Measurements from ENCODE around the gene SH3RF3.
"Not testable (repeated sequence)": the region's sequence is repeated elsewhere in the genome, so short reads cannot be mapped to it uniquely, and the experiment has no call there.

Gene SH3RF3

GRCh38 chr2:109120166-109120565, 8.8 kb upstream of the SH3RF3 start:
- DNase-seq: no peak

DNA sequence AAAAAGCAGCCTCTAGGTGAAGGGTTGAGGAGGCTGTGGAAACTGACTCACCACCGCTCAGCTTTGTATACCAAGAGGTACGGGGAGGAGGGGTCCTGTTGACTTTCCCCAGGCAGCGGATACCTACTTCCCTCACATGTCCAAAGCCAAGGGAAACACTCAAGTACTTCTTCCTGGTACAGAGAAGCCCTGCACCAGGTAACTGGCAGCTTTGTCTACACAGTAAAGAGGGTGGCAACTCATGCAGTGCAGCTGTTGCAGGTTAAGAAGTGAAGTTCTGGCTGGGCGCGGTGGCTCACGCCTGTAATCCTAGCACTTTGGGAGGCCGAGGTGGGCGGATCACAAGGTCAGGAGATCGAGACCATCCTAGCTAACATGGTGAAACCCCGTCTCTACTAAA, 8.3 kb upstream of the SH3RF3 start:
- DNase-seq: not testable (repeated sequence)

DNA sequence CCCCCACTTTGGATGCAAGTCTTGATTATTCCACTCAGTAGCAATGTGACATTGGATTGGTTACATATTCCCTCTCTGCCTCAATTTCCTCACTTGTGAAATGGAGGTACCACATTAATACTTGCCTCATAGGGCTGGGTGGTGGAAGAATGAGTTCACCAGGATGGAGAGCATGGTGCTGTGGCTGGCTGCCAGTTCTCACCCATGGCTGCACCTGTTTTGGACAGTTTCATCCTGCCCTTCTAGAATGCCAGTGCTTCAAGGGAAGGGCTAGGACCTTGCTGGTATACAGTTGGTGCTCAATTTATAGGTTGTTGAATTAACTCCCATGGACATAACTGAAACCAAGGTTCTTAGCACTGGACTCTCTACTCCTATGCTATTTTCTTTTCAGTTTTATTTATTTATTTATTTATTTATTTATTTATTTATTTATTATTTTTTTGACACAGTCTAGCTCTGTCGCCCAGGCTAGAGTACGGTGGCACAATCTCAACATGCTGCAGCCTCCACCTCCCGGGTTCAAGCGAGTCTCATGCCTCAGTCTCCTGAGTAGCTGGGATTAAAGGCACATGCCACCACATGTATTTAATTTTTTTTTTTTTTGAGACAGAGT, 5.3 kb upstream of the SH3RF3 start:
- DNase-seq: no peak

GRCh38 chr2:109124982-109125592, 3.9 kb upstream of the SH3RF3 start:
- no peak for DNase-seq

GRCh38 chr2:109125593-109126500, 3.2 kb upstream of the SH3RF3 start:
- no peak for DNase-seq

DNA sequence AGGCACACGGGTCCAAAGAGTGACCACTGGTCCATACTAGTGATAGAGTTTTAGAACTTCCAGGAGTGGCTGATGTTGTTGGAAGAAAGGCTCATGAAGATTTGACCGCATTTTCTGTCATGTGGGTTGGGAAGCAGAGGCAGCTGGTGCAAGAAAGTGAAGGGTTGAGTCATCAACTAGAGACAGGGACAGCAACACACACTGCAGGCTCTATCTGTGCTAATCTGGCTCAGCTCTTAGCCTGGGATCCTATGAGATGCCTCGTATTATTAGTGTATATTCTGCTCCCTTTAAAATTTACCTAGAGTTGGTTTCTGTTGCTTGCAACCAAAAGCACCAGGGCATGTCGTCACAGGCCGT, 2.5 kb upstream of the SH3RF3 start:
- DNase-seq: no peak

DNA sequence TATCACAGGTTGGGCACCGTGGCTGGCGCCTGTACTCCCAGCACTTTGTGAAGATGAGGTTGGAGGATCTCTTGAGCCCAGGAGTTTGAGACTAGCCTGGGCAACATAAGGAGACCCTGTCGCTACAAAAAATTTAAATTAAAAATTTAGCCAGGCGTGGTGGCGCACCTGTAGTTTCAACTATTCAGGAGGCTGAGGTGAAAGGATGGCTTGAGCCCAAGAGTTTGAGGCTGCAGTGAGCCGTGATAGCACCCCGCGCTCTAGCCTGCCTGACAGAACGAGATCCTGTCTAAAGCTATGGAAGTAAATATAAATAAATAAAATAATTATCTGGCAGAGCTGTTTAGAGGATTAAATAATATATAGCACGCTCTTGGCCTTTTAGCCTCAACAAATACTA, 1.4 kb upstream of the SH3RF3 start:
- no peak for DNase-seq

DNA sequence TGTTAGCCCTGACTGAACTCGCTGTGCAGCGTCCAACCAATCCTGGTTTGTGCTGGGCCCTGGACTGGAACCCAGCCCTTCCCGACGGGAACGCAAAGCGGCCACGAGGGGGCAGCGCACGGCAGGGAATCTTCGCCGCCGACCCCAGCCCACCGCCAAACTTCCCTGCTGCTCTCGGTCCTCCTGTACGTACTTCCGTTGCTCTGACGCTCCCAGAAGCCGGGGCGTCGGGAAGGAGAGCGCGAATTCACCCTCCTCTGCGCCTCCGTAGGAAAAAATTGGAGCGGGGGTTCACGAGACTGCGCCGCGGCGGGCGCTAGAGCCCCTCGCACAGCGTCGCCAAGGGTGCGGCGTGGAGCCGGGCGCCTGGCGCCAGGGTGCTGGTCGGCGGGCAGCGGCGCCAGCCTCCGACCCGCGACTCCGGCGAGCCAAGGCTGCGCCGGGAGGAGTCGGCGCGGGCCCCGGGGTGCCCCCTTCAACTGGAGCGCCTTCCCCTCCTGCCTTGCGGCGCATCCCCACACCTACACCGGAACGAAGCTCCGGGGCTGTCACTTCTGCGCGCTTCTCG, 873 bp upstream of the SH3RF3 start:
- peak; percentile 23 for DNase-seq

DNA sequence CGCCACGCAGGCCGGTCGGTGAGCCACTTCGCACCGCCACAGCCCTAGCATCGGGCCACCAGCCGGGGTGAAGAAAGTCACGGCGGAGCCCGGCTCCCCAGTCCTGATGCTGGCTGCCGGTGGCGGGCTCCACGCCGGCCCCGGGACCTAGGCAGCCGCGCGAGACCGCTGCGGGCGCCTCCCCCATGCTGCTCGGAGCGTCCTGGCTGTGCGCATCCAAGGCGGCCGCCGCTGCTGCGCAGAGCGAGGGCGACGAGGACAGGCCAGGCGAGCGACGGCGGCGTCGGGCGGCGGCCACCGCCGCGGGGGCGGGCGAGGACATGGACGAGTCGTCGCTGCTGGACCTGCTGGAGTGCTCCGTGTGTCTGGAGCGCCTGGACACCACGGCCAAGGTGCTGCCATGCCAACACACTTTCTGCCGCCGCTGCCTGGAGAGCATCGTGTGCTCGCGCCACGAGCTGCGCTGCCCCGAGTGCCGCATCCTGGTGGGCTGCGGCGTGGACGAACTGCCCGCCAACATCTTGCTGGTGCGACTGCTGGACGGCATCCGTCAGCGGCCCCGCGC, 433 bp downstream of the SH3RF3 start:
- DNase-seq: no peak

- no peak for DNase-seq
Observed at GRCh38 chr2:109129921-109130722, 1.1 kb downstream of the SH3RF3 start.

- DNase-seq: no peak
Observed at GRCh38 chr2:109130723-109130995, 1.7 kb downstream of the SH3RF3 start.

DNA sequence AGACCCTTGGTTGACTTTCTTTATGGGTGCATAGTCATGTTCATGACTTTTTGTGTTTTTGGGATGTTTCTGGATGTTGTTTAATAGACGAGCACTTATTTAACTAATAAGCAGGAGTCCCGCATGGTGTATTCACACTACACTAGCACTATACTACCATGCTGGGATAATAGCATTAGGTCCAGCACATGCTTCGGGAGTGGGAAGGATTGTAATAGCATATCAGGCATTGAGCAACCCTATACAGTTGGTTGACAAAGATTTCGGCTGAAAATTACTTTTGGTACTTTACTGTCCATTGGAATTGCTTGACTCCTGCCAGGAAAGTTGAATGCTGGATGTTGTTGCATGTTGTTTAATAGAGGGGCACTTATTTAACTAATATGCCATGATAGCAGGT, 2.8 kb downstream of the SH3RF3 start:
- no peak for DNase-seq

GRCh38 chr2:109132626-109133025, 3.6 kb downstream of the SH3RF3 start:
- no peak for DNase-seq

DNA sequence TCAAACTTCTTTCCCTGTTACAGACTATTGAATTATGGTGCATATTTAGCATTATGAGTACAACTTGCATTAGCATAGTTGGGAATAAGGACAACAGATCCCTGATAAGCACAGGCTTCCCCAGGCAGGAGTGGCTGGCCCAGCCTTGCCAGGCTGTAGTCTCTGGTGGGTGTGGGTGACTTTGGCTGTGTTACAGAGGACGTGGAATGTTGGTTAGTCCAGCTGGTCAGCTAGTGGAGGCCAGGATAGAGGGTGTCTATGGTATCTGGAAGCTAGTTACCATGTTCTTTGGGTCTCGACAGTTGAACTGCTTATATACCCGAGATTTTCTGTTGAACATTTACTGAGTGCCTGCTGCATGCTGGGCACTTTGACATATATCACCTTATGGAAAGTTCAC, 4.7 kb downstream of the SH3RF3 start:
- DNase-seq: no peak

DNA sequence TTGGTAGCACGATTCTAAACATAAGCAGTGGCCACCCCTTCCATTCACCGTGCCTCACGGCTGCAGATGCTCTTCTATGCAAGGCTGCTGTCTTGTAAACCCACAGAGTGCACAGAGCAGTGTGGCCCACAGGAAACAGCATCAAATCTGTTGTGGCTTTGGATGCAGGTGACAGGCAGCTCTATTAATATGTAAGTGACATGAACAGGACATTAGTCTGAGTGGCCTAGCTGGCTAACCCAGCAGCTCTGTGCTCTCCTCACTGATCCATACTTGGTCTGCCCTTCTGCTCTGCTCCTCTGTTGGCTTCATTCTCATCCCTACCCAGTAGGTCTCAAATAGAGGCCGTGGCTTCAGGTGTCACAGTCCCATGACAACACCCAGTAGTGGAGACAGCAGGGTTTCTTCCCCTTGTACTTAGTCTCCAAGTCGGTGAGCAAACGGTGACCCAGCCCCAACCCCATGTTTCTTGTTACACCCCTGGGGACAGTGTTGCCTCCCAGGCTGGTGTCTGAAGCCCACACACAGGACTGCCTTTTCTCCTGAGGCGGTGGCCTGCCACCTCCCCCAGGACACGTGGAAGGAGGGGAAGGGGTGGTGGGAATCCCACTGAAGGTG, 5.8 kb downstream of the SH3RF3 start:
- no peak for DNase-seq

GRCh38 chr2:109135359-109136197, 6.6 kb downstream of the SH3RF3 start:
- peak; percentile 48 for DNase-seq

DNA sequence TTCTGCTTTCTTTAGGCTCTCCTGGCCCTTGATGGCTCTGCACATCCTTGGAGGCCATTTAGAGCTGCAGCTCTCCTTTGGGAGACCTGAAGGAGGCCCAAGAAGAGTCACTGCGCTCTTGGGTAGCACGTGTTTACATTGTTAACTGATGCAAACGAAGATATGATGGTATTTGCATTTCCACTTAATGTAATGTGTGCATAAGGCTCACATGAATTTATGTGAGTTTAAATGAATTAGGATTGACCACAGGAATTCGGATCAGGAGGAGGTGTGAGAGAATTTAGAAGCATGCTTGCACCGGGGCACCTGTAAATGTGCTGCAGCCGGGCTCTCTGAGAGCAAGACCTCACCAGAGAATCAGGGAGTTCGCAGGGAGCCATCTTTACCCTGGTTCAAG, 7.5 kb downstream of the SH3RF3 start:
- DNase-seq: no peak

DNA sequence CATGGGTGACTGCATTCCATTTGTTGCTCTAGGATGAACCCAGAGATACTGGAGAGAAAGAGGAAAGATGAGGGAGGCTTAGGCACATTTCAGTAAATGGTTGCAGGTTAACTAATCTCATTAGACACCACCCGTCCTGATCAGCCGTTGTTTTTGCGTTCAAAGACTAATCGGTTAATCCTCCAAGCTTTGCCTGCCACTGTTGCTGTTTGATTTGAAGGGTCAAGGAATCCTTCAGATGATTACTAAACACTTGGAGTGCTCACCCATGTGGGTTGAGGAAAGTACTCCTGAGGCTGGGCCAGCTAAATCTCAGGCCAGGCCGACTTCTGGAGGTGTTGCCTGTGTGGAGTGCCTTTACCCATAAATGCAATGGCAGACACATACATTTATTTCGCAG, 8.6 kb downstream of the SH3RF3 start:
- no peak for DNase-seq

DNA sequence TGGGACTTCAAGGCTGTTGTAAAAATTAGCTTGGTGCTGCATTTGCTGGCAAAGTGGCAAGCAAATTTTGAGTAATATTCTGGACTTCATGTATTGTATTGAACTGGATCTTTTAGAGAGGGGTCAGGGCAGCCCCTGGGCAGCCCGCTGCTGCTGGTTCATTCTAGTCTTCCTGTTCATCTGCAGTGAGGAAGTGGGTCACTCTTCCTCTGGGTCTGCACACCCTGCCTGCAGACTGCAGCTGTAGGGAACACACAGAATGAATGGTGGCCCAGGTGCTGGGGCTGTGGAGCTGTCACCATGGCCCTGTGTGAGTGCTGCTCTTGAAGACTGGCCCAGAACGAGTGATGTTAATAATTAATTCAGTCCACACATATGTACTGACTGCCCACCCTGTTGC, 9.4 kb downstream of the SH3RF3 start:
- DNase-seq: no peak

DNA sequence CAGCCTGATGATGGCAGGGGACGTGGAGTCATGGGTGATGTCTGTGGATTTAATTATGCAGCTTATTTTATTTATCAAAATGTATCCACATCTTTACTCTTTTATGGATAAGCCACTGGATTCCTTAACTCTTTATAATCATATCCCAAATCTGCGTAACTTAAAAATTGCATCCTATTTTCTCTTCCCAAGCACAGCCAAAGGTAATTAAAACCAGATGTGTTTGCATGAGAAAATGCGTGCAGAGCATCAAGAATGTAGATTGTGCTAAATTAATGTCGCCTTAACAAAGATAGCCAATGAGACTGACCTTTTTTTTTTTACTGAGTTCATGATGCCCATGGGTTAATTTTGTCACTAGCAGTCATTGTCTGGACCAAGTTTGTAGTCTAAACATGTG, 10.0 kb downstream of the SH3RF3 start:
- no peak for DNase-seq

DNA sequence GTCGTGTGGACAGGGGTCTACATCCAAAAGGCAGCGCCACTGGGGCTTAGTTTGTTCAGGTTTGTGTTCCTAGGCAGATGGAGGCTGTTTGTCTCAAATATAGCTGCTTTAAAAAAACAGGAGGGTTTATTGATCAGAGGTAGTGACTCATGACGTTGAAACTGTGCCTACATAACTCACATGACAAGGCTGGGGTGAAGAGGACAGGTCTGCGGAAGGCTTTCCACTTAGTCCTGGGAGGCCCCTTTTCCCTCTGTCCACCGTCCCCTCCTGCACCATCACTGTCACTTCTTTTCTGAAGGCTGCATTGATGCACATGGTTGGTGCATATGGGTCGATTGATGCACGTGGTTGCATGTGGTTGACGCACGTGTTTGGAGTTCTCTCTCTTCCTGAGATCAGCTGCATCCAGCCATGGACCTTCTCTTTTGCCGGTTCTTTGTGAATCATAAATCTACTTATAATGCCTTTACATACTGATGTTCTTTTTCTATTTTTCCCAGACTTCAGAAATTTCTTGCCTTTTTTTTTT, 10.9 kb downstream of the SH3RF3 start:
- no peak for DNase-seq

All from NCI-H2081 treated with DMSO at 0.1 percent for 48 hours (cell line).